Activated T-cell treated with anti-CD3 and anti-CD28 coated beads, Interleukin-2, amount 50 U/mL, for 1 hour (primary cell): ENCODE measurements around the gene TSPAN18.

Experiments
- DNase-seq: peaks from one replicate; pipeline ENCODE4 v3.0.0-alpha.2; 2020

Gene TSPAN18

GRCh38 chr11:44876906-44877305 is 150.1 kb downstream of the TSPAN18 start:
- DNase-seq, result no peak

GRCh38 chr11:44877571-44878497 is 151.1 kb downstream of the TSPAN18 start:
- no peak for DNase-seq

- DNase-seq, result no peak
Observed at GRCh38 chr11:44878711-44879110, 151.9 kb downstream of the TSPAN18 start.

GRCh38 chr11:44879432-44879831 is 152.7 kb downstream of the TSPAN18 start:
- no peak for DNase-seq

GRCh38 chr11:44880511-44880910 is 153.7 kb downstream of the TSPAN18 start:
- DNase-seq, result no peak

GRCh38 chr11:44880953-44881352 is 154.2 kb downstream of the TSPAN18 start:
- DNase-seq, result no peak

- DNase-seq, result no peak
Observed at GRCh38 chr11:44883277-44883676, 156.5 kb downstream of the TSPAN18 start.

- no peak for DNase-seq
Observed at GRCh38 chr11:44884056-44884455, 157.3 kb downstream of the TSPAN18 start.

- no peak for DNase-seq
Observed at GRCh38 chr11:44885065-44885810, 158.5 kb downstream of the TSPAN18 start.

- no peak for DNase-seq
Observed at GRCh38 chr11:44885919-44886789, 159.4 kb downstream of the TSPAN18 start.

GRCh38 chr11:44886790-44887140 is 160.0 kb downstream of the TSPAN18 start:
- no peak for DNase-seq

- DNase-seq, result no peak
Observed at GRCh38 chr11:44887636-44888035, 160.9 kb downstream of the TSPAN18 start.

- DNase-seq, result no peak
Observed at GRCh38 chr11:44889266-44889665, 162.5 kb downstream of the TSPAN18 start.

- no peak for DNase-seq
Observed at GRCh38 chr11:44892843-44893242, 166.1 kb downstream of the TSPAN18 start.

- DNase-seq, result no peak
Observed at GRCh38 chr11:44893308-44893822, 166.6 kb downstream of the TSPAN18 start.

GRCh38 chr11:44893846-44894617 is 167.3 kb downstream of the TSPAN18 start:
- peak; percentile 56 for DNase-seq

- DNase-seq, result peak; percentile 35
Observed at GRCh38 chr11:44899959-44900358, 173.2 kb downstream of the TSPAN18 start.

GRCh38 chr11:44901120-44901633 is 174.4 kb downstream of the TSPAN18 start:
- no peak for DNase-seq

- DNase-seq, result no peak
Observed at GRCh38 chr11:44901786-44902185, 175.0 kb downstream of the TSPAN18 start.

GRCh38 chr11:44903035-44903434 is 176.3 kb downstream of the TSPAN18 start:
- no peak for DNase-seq

GRCh38 chr11:44903518-44903917 is 176.8 kb downstream of the TSPAN18 start:
- DNase-seq, result no peak
